Sigmoid colon (tissue), 7 donors: ENCODE data around the gene MED26. TPM values are rescaled to one million over a fixed set of nuclear protein-coding genes. Genes with fewer than 3 reads are reported as not detected.

Source experiments
- DNase-seq: peaks from one replicate; pipeline ENCODE4 v3.0.0-alpha.2; 2019
- H3K27ac ChIP-seq, 4 donors: fragments of 200-600 bp; sonication (generic); one replicate each; pipeline ENCODE4 v1.5.1; 2016 to 2019; ENCODE audit warnings: mild to moderate bottlenecking in 1 of 4
- H3K27me3 ChIP-seq, 3 donors: fragments of 200-600 bp; sonication (generic); one replicate each; pipeline ENCODE4 v1.5.1; 2019; ENCODE audit warnings: mild to moderate bottlenecking in 1 of 3
- H3K36me3 ChIP-seq, 4 donors: fragments of 200-600 bp; sonication (generic); one replicate each; pipeline ENCODE4 v1.5.1; 2016 to 2019
- H3K4me1 ChIP-seq, 4 donors: fragments of 200-600 bp; sonication (generic); one replicate each; pipeline ENCODE4 v1.5.1; 2017 to 2019
- H3K4me3 ChIP-seq, 4 donors: fragments of 200-600 bp; sonication (generic); one replicate each; pipeline ENCODE4 v1.5.1; 2017 to 2019; ENCODE audit warnings: mild to moderate bottlenecking in 2 of 4, moderate library complexity in 1 of 4
- H3K9me3 ChIP-seq, 4 donors: fragments of 200-600 bp in 3 of 4; sonication (generic) in 3 of 4; one replicate each; pipeline versions ENCODE4 v1.5.1 to v1.6.1; 2013 to 2019
- CTCF ChIP-seq, 4 experiments: fragments of 450-650 bp in 3 of 4; fragments of 200-600 bp in 1 of 4; IDR thresholded peaks; one replicate each; pipeline ENCODE4 v1.5.1; 2016 to 2019; ENCODE audit warnings: antibody characterized with exemption in 4 of 4, mild to moderate bottlenecking in 3 of 4, moderate library complexity in 2 of 4
- EP300 ChIP-seq, 4 donors: sonication (generic); formaldehyde crosslinking; IDR thresholded peaks; one replicate each; pipeline ENCODE4 v1.6.1; 2017; ENCODE audit warnings: antibody characterized with exemption in 4 of 4
- POLR2A ChIP-seq, 2 donors: fragments of 450-650 bp; IDR thresholded peaks; one replicate each; pipeline ENCODE4 v1.6.1; 2016; ENCODE audit warnings: antibody characterized with exemption in 2 of 2, mild to moderate bottlenecking in 2 of 2, moderate library complexity in 2 of 2
- POLR2AphosphoS5 ChIP-seq, 4 donors: sonication (generic); formaldehyde crosslinking; IDR thresholded peaks; one replicate each; pipeline ENCODE4 v1.6.1; 2017; ENCODE audit warnings: antibody characterized with exemption in 4 of 4
- WGBS, 2 donors: extraction: QIAGEN DNeasy Blood & Tissue Kit; methylation state at CpG; one replicate each; pipeline ENCODE4 v1.1.7; 2013; 5-methylcytosine and 5-hydroxymethylcytosine counted together
- intact Hi-C: fragments of 100-400 bp; cut with DNase I; formaldehyde crosslinking; loops from one replicate; pipeline ENCODE4 v1.15.1; 2023
- polyA plus RNA-seq, 3 donors: library from polyadenylated mRNA; stranded (reverse); fragments of 200-250 nt; gene quantifications; one replicate each; pipeline ENCODE4 v1.2.3, GENCODE V29; 2013
- total RNA-seq, 4 donors: library from RNA; depleted of rRNA; stranded (reverse); fragments of >200 nt; gene quantifications; one replicate each; pipeline ENCODE4 v1.1.0, GENCODE V29; 2016
- donor health status: healthy with polysubstance abuse.
- donor health status: Bipolar disorder and iron deficiency.
- donor health status: healthy.

The MED26 gene
- total and polyA plus RNA-seq, 7 donors = 3.0 to 7.9 (median 5.4) TPM

DNA sequence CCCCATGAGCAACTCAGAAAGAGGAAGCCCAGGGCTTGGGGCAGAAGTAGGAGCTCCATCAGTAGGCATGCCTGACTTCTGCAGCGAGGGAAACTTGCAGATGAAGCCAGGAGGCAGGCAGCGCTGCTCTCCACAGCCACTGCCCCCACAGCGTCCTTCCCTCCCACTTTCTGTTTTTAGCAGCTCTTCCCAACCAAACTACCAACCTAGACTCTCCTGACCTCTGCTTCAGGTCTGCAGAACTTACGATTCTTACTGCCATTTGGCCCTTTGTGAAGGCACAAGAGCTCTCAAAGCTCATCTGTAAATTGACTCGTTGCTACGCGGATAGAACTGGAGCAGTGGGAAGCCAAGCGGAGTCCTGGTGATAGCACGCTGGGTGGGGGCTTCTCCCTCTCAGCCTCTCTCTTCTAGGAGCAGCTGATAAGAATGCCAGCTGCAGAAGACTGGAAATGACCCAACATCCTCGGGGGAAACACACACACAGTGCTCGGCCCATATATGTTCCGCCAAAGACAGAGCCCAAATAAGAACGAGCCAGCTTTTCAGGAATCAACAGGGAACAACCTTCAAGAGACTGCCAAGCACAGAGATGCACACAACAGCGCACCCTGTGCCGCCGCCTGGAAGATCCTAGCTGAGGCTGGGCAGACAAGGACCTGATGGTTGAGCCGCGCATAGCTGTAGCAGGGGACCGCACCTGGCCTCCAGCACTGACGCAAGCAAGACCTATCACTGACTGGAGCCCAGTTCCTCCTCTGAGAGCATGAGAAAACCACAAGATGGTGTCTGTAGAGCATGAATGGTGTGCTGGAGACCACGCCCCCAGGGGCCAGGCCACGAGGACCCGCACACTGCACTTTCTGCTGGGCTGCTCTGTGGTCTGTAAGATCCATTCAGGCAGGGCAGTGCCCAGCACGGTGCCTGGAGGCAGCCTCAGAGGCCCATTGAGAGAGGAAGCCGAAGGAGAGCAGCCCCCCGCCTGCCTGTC, 39.9 kb downstream of the MED26 start:
- intact Hi-C loops = no loop called here
- DNase-seq = no peak
- Histone ChIP-seq H3K36me3 (no peaks in the 10 kb centered on the region), H3K9me3 (no peaks in the 10 kb centered on the region), H3K27ac (peak overlapping the region; percentile 10 to 72 (median 64)), H3K4me1 (peaks cover 0 to 86% (median 66%) of the 10 kb centered on the region in 4 donors), H3K27me3 (no peaks in the 10 kb centered on the region), H3K4me3 (peak overlapping the region in 3 of 4 donors; percentile 7 to 28 (median 26))
- no peak for TF ChIP-seq POLR2A (IDR thresholded peaks at IDR 0.05)
- no peak for TF ChIP-seq EP300 (IDR thresholded peaks at IDR 0.05)
- no peak for TF ChIP-seq POLR2AphosphoS5 (IDR thresholded peaks at IDR 0.05)
- TF ChIP-seq CTCF (IDR thresholded peaks at IDR 0.05) = no peak
- 39 to 74% methylated on average over 26 of the region's 26 CpGs for WGBS, 2 donors

- TF ChIP-seq POLR2A (IDR thresholded peaks at IDR 0.05) (no peak), POLR2AphosphoS5 (IDR thresholded peaks at IDR 0.05) (no peak), EP300 (IDR thresholded peaks at IDR 0.05) (no peak), CTCF (IDR thresholded peaks at IDR 0.05) (no peak)
- WGBS, 2 donors = 37 to 72% methylated on average over 20 of the region's 20 CpGs
- DNase-seq = no peak
These were observed 40.8 kb downstream of the MED26 start for GRCh38 chr19:16586991-16587832.

GRCh38 chr19:16586477-16586871, 41.5 kb downstream of the MED26 start:
- no peak for DNase-seq
- no peak for TF ChIP-seq POLR2A (IDR thresholded peaks at IDR 0.05)
- Histone ChIP-seq H3K4me1 (peaks cover 0 to 88% (median 79%) of the 10 kb centered on the region in 4 donors), H3K36me3 (no peaks in the 10 kb centered on the region), H3K27me3 (no peaks in the 10 kb centered on the region), H3K27ac (peak overlapping the region in 1 of 4 donors; percentile 16), H3K4me3 (no peak overlapping the region), H3K9me3 (no peaks in the 10 kb centered on the region)
- WGBS, 2 donors = 79 to 85% methylated on average over 9 of the region's 9 CpGs
- intact Hi-C loops = no loop called here

More at GRCh38 chr19:16586991-16587832, 40.8 kb downstream of the MED26 start:
- Histone ChIP-seq H3K9me3 (no peaks in the 10 kb centered on the region), H3K4me1 (peaks cover 0 to 87% (median 73%) of the 10 kb centered on the region in 4 donors), H3K27me3 (no peaks in the 10 kb centered on the region), H3K36me3 (no peaks in the 10 kb centered on the region), H3K4me3 (peak overlapping the region in 3 of 4 donors; percentile 7 to 28 (median 26)), H3K27ac (peak overlapping the region in 3 of 4 donors; percentile 62 to 72 (median 65))
- intact Hi-C loops = no loop called here

DNA sequence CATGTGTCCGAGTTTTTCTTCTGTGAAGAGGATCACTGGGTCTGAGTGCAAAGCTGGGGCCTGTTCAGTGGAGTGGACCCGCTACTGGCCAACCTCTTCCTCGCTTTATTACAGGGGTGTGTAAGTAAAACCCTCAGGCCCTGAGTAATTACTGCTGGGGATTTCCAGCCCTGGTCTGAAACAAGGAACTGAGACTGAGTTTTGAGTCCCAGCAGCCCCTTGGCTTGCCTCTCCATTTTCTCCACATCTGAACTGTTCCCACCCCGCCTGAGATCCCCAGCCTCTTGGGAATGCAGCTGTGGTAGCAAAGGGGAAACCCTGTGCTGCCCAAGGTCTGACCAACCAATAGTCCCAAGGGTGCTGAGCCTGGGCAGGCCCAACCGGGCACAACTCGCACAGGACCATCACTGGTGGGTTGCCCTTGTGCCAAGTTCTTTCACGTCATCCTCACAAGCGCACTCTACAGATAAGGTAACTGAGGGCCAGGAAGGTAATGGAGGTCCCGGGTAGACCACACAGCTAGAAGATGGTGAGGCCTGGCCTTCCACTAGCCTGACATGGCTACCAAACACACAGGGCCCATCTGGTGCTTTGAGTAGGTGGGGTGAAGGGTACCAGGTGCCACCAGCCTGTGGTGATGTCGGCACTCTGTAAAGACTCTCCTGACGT, 42.1 kb downstream of the MED26 start:
- no peaks in the 10 kb centered on the region for H3K36me3 ChIP-seq
- peaks cover 0 to 91% (median 80%) of the 10 kb centered on the region in 4 donors for H3K4me1 ChIP-seq
- no peaks in the 10 kb centered on the region for H3K9me3 ChIP-seq
- no peaks in the 10 kb centered on the region for H3K27me3 ChIP-seq
- peak overlapping the region; percentile 62 to 69 (median 68) for H3K27ac ChIP-seq
- H3K4me3 ChIP-seq = no peak overlapping the region
- TF ChIP-seq POLR2AphosphoS5 (IDR thresholded peaks at IDR 0.05) (no peak), EP300 (IDR thresholded peaks at IDR 0.05) (no peak), POLR2A (IDR thresholded peaks at IDR 0.05) (no peak), CTCF (IDR thresholded peaks at IDR 0.05) (no peak)
- intact Hi-C loops = no loop called here
- WGBS, 2 donors = 59 to 63% methylated on average over 11 of the region's 11 CpGs
- DNase-seq = no peak
